ENCODE measurements around the gene NEMP2.

NEMP2 gene

GRCh38 chr2:190540048-190540447, 5.5 kb upstream of the NEMP2 start:
- Histone ChIP-seq H3K9ac (ENCODE audit: low read length) (no peak overlapping the region), H3K9me3 (ENCODE audit: low read length) (peaks cover 16% of the 10 kb centered on the region), H3K4me2 (ENCODE audit: low read length) (no peak overlapping the region), H3K4me1 (ENCODE audit: insufficient read depth, low read length, severe bottlenecking) (peaks cover 11% of the 10 kb centered on the region), H3K27me3 (ENCODE audit: insufficient read depth, low read length) (no peaks in the 10 kb centered on the region), H3F3A (ENCODE audit: insufficient read depth, low read length) (no peaks in the 10 kb centered on the region), H3K79me2 (ENCODE audit: insufficient read depth, low read length) (no peaks in the 10 kb centered on the region), H3K27ac (ENCODE audit: low read depth, low read length, poor library complexity, severe bottlenecking) (no peak overlapping the region), H3K36me3 (ENCODE audit: insufficient read depth, low read length) (peaks cover 6% of the 10 kb centered on the region; the same call in 1 of the 2 replicates), H3K9me2 (ENCODE audit: low read depth, low read length) (no peaks in the 10 kb centered on the region), H2AFZ (ENCODE audit: low read length) (no peak overlapping the region), H4K20me1 (ENCODE audit: insufficient read depth, low read length) (no peaks in the 10 kb centered on the region), H3K4me3 (ENCODE audit: low read depth, low read length, poor library complexity, severe bottlenecking) (no peak overlapping the region)
- no peak for TF ChIP-seq CTCF (IDR thresholded peaks at IDR 0.05; ENCODE audit: low read length)
- no peak for TF ChIP-seq EZH2 (IDR thresholded peaks at IDR 0.05; ENCODE audit: borderline replicate concordance, low read length)

GRCh38 chr2:190538201-190538600, 3.7 kb upstream of the NEMP2 start:
- Histone ChIP-seq H3F3A (ENCODE audit: insufficient read depth, low read length) (no peaks in the 10 kb centered on the region), H3K9me3 (ENCODE audit: low read length) (peaks cover 16% of the 10 kb centered on the region), H3K4me1 (ENCODE audit: insufficient read depth, low read length, severe bottlenecking) (peaks cover 21% of the 10 kb centered on the region), H3K27me3 (ENCODE audit: insufficient read depth, low read length) (no peaks in the 10 kb centered on the region), H3K36me3 (ENCODE audit: insufficient read depth, low read length) (peaks cover 6% of the 10 kb centered on the region; the same call in 1 of the 2 replicates), H3K4me2 (ENCODE audit: low read length) (no peak overlapping the region), H3K9ac (ENCODE audit: low read length) (no peak overlapping the region), H3K9me2 (ENCODE audit: low read depth, low read length) (no peaks in the 10 kb centered on the region), H4K20me1 (ENCODE audit: insufficient read depth, low read length) (no peaks in the 10 kb centered on the region), H3K79me2 (ENCODE audit: insufficient read depth, low read length) (no peaks in the 10 kb centered on the region), H2AFZ (ENCODE audit: low read length) (no peak overlapping the region), H3K27ac (ENCODE audit: low read depth, low read length, poor library complexity, severe bottlenecking) (no peak overlapping the region), H3K4me3 (ENCODE audit: low read depth, low read length, poor library complexity, severe bottlenecking) (no peak overlapping the region)
- TF ChIP-seq EZH2 (IDR thresholded peaks at IDR 0.05; ENCODE audit: borderline replicate concordance, low read length) = no peak
- no peak for TF ChIP-seq CTCF (IDR thresholded peaks at IDR 0.05; ENCODE audit: low read length)

GRCh38 chr2:190537765-190538164, 3.2 kb upstream of the NEMP2 start:
- no peak overlapping the region for H2AFZ ChIP-seq (ENCODE audit: low read length)
- H4K20me1 ChIP-seq (ENCODE audit: insufficient read depth, low read length) = no peaks in the 10 kb centered on the region
- H3F3A ChIP-seq (ENCODE audit: insufficient read depth, low read length) = no peaks in the 10 kb centered on the region
- TF ChIP-seq CTCF (IDR thresholded peaks at IDR 0.05; ENCODE audit: low read length) (no peak), EZH2 (IDR thresholded peaks at IDR 0.05; ENCODE audit: borderline replicate concordance, low read length) (no peak)
- no peak overlapping the region for H3K4me2 ChIP-seq (ENCODE audit: low read length)
- peaks cover 16% of the 10 kb centered on the region for H3K9me3 ChIP-seq (ENCODE audit: low read length)
- no peak overlapping the region for H3K27ac ChIP-seq (ENCODE audit: low read depth, low read length, poor library complexity, severe bottlenecking)
- no peaks in the 10 kb centered on the region for H3K9me2 ChIP-seq (ENCODE audit: low read depth, low read length)
- H3K27me3 ChIP-seq (ENCODE audit: insufficient read depth, low read length) = no peaks in the 10 kb centered on the region
- no peak overlapping the region for H3K4me3 ChIP-seq (ENCODE audit: low read depth, low read length, poor library complexity, severe bottlenecking)
- peaks cover 6% of the 10 kb centered on the region; the same call in 1 of the 2 replicates for H3K36me3 ChIP-seq (ENCODE audit: insufficient read depth, low read length)
- H3K79me2 ChIP-seq (ENCODE audit: insufficient read depth, low read length) = no peaks in the 10 kb centered on the region
- H3K4me1 ChIP-seq (ENCODE audit: insufficient read depth, low read length, severe bottlenecking) = peaks cover 26% of the 10 kb centered on the region
- H3K9ac ChIP-seq (ENCODE audit: low read length) = no peak overlapping the region

Measured in OCI-LY1 (cell line).